Measurements from ENCODE around the gene UAP1L1.

DNA sequence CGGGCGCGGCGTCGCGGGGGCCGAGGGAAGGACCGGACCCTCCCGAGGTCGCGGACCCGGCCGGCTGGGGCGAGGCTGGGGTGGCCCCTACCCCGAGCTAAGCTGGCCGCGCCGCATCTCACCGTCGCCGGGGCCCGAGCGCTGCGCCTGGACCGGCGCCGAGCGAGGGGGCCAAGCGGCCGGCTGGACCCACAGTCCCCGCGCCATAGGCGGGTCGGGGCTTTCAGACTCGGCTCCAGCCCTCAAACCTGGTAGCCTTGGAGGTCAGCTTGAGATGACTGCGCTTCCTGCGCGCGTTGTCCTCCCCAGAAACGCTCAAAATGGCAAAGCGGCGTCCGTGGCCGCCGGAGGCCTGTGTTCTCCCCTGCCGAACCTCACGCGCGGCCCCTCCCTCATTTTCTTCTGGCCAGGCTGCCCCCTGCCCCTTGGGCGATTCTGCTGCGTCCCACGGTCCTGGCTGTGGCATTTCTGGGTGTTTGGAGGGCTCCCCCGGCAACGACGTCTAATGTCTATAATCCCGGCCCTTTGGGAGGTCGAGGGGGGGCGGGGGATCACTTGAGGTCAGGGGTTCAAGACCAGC lies 52.9 kb downstream of the UAP1L1 start:
- TF ChIP-seq POLR2A (IDR thresholded peaks at IDR 0.05; ENCODE audit: low read depth, low read length) (no peak), TAF1 (IDR thresholded peaks at IDR 0.05; ENCODE audit: low read depth, low read length) (no peak), POLR2AphosphoS5 (IDR thresholded peaks at IDR 0.05; ENCODE audit: low read depth, low read length) (no peak), POU2F2 (IDR thresholded peaks at IDR 0.05; ENCODE audit: low read depth, low read length) (no peak), SPI1 (IDR thresholded peaks at IDR 0.05; ENCODE audit: low read depth, low read length) (no peak)

Data from GM12891 (cell line).